Myocyte (in vitro differentiated cells): ENCODE data around the gene GPR75. TPM values are rescaled to one million over a fixed set of nuclear protein-coding genes. Genes with fewer than 3 reads are reported as not detected.

Experiments
- DNase-seq: peaks from one replicate; pipeline ENCODE4 v3.0.0-alpha.2; 2012; ENCODE audit warnings: low read depth
- microRNA-seq: library from miRNA; unstranded; fragments of <30 nt; microRNA quantifications from one replicate; pipeline ENCODE4, GENCODE V29; 2016
- total RNA-seq: library from RNA; depleted of rRNA; stranded (reverse); fragments of >200 nt; gene quantifications from 2 replicates; pipeline ENCODE4 v1.2.3, GENCODE V29; 2014

Gene GPR75
- total RNA-seq, 1 donor from 2014 or later, result 0.70 TPM

DNA sequence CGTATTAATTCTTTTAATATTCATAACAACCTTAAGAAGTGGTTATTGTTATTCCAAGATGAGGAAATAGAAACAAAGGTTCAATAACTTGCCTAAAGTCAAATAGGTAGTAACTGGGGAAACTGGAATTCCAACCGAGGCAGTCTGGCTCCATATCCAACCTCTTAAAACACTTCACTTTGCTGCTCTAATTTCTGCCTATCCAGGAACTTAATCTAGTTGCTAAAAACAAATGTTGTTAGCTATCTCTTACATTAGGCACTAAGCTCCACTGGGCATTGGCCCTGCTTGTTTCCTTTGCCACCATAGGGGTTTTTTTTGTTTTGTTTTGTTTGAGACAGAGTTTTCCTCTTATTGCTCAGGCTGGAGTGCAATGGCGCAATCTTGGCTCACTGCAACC is 48.2 kb downstream of the GPR75 start:
- no peak for DNase-seq

Small RNA genes lying within 50 kb of the gene (microRNA-seq; reads per million reads assigned to microRNA genes)
- gene MIR3682, result not detected

Other genes with a start within 250 kb of the GPR75 start
- 9.4 and 11.2 TPM in 2 replicates for gene CHAC2, start 92.2 kb downstream of the GPR75 start, total RNA-seq
- gene ASB3, start 73.0 kb downstream of the GPR75 start, total RNA-seq, result 14.0 and 16.8 TPM in 2 replicates
- gene ERLEC1, start 72.9 kb downstream of the GPR75 start, total RNA-seq, result 55.7 and 90.4 TPM in 2 replicates
- gene PSME4, start 111.0 kb upstream of the GPR75 start, total RNA-seq, result 43.1 and 51.5 TPM in 2 replicates